ENCODE measurements around the gene UBA5.

GRCh38 chr3:132675408-132675807 is 15.3 kb downstream of the UBA5 start:
- TF ChIP-seq POLR2A (IDR thresholded peaks at IDR 0.05; ENCODE audit: insufficient read depth in 1 of 2, low read depth in 2 of 2, low read length in 2 of 2) = no peak
- TF ChIP-seq CTCF (CRISPR knock-in tag; IDR thresholded peaks at IDR 0.05) = no peak
- TF ChIP-seq U2AF2 (IDR thresholded peaks at IDR 0.05; ENCODE audit: low read depth, low read length) = no peak
- TF ChIP-seq ZBTB33 (CRISPR knock-in tag; IDR thresholded peaks at IDR 0.05) = no peak
- TF ChIP-seq TCF7L2 (IDR thresholded peaks at IDR 0.05; ENCODE audit: low read depth, low read length) = no peak
- TF ChIP-seq NR2F1 (CRISPR knock-in tag; IDR thresholded peaks at IDR 0.05) = no peak

All from HepG2 (cell line).